HCT116 (cell line): ENCODE results near the gene CNN2. TPM values are rescaled to one million over a fixed set of nuclear protein-coding genes. Genes with fewer than 3 reads are reported as not detected.
A peak's percentile ranks its signal among the peaks of the same experiment; 100 is the strongest.

Source experiments
- ATAC-seq: fragments of 200-7000 bp; cut with Tn5 transposase; 2 replicates; pipeline ENCODE4 v1.9.1; 2020; ENCODE audit warnings: mild to moderate bottlenecking, moderate library complexity
- BruUV-seq: library from RNA; stranded (reverse); fragments of 400-500 nt; replicated peaks from 2 replicates; lab custom pipeline; 2021; lab: Mats Ljungman, UMichigan
- CTCF ChIA-PET: fragments of 300-600 bp; sonication (Branson Sonifier 250); formaldehyde crosslinking; loops from one replicate; lab custom pipeline; 2021; ENCODE audit warnings: antibody characterized with exemption; lab: Charles Lee
- POLR2A ChIA-PET: fragments of 300-600, 350-600 bp; sonication (Branson Sonifier 250); formaldehyde crosslinking; loops from one replicate; lab custom pipeline; 2021; ENCODE audit warnings: antibody characterized with exemption; lab: Charles Lee
- RAD21 ChIA-PET, 2 experiments: fragments of 300-600 bp; sonication (Branson Sonifier 250); formaldehyde crosslinking; loops; one replicate each; lab custom pipeline; 2023; ENCODE audit warnings: low total read pairs in 2 of 2; ENCODE audit not compliant: uncharacterized antibody in 2 of 2, unreplicated experiment in 2 of 2, low non-redundant PET in 1 of 2; lab: Charles Lee
- DNase-seq: peaks from one replicate; pipeline ENCODE4 v3.0.0-alpha.2; 2010; ENCODE audit warnings: low read depth, low spot score
- H2AFZ ChIP-seq: fragments of 200-600 bp; shearing (Covaris generic), sonication (generic); 2 replicates; pipeline ENCODE4 v1.6.1; 2017; ENCODE audit warnings: low read depth, mixed run types, mixed read lengths, antibody characterized with exemption, low read length; ENCODE audit not compliant: poor library complexity, severe bottlenecking
- H3K27ac ChIP-seq: 2 replicates; pipeline ENCODE4 v1.5.1; 2012; ENCODE audit warnings: low read depth, low read length
- H3K27me3 ChIP-seq: fragments of 200-600 bp; sonication (generic); 2 replicates; pipeline ENCODE4 v1.6.1; 2016; ENCODE audit warnings: mixed run types, low read length, mixed read lengths; ENCODE audit not compliant: insufficient read depth
- H3K36me3 ChIP-seq, 2 experiments: fragments of 200-500 bp in 1 of 2; fragments of 200-600 bp in 1 of 2; sonication (Bioruptor generic) in 1 of 2; sonication (generic) in 1 of 2; 2 replicates each; pipeline versions ENCODE4 v1.5.1 to v1.6.1; 2014 to 2016; ENCODE audit warnings: low read length in 2 of 2, inconsistent platforms in 1 of 2, mixed read lengths in 1 of 2, mixed run types in 1 of 2; ENCODE audit not compliant: insufficient read depth in 2 of 2, control insufficient read depth in 1 of 2
- H3K4me1 ChIP-seq, 2 experiments: fragments of 200-600 bp in 1 of 2; sonication (generic) in 1 of 2; 2 replicates each; pipeline versions ENCODE4 v1.5.1 to v1.6.1; 2012 to 2017; ENCODE audit warnings: low read length in 2 of 2, inconsistent platforms in 1 of 2, mild to moderate bottlenecking in 1 of 2, mixed read lengths in 1 of 2, mixed run types in 1 of 2, moderate library complexity in 1 of 2; ENCODE audit not compliant: insufficient read depth in 2 of 2, control insufficient read depth in 1 of 2
- H3K4me2 ChIP-seq: fragments of 200-600 bp; sonication (generic); 2 replicates; pipeline ENCODE4 v1.6.1; 2017; ENCODE audit warnings: mixed run types, low read length, mixed read lengths
- H3K4me3 ChIP-seq, 2 experiments: fragments of 200-600 bp in 1 of 2; sonication (generic) in 1 of 2; replicated peaks in 1 of 2; 2 replicates each; pipeline ENCODE4 v1.5.1; 2011 to 2016; ENCODE audit warnings: low read length in 2 of 2, control low read depth in 1 of 2, low read depth in 1 of 2, mild to moderate bottlenecking in 1 of 2, mixed read lengths in 1 of 2, mixed run types in 1 of 2
- H3K79me2 ChIP-seq: fragments of 200-600 bp; sonication (generic); 2 replicates; pipeline ENCODE4 v1.6.1; 2017; ENCODE audit warnings: mild to moderate bottlenecking, mixed run types, low read length, moderate library complexity, mixed read lengths; ENCODE audit not compliant: insufficient read depth
- H3K9ac ChIP-seq: fragments of 200-600 bp; sonication (generic); 2 replicates; pipeline ENCODE4 v1.6.1; 2016; ENCODE audit warnings: low read length, mixed read lengths
- H3K9me2 ChIP-seq: fragments of 200-600 bp; sonication (generic), shearing (Covaris generic); 2 replicates; pipeline ENCODE4 v1.6.1; 2017; ENCODE audit warnings: mixed run types, mild to moderate bottlenecking, moderate library complexity; ENCODE audit not compliant: insufficient read depth
- H3K9me3 ChIP-seq, 2 experiments: fragments of 200-500 bp in 1 of 2; fragments of 200-600 bp in 1 of 2; sonication (Bioruptor generic) in 1 of 2; sonication (generic) in 1 of 2; 2 replicates each; pipeline ENCODE4 v1.6.1; 2014 to 2017; ENCODE audit warnings: low read length in 2 of 2, mixed read lengths in 2 of 2, inconsistent platforms in 1 of 2, low read depth in 1 of 2, mild to moderate bottlenecking in 1 of 2, mixed run types in 1 of 2, moderate library complexity in 1 of 2; ENCODE audit not compliant: control insufficient read depth in 1 of 2, insufficient read depth in 1 of 2
- H4K20me1 ChIP-seq: fragments of 200-600 bp; sonication (generic), shearing (Covaris generic); 2 replicates; pipeline ENCODE4 v1.6.1; 2017; ENCODE audit warnings: mixed run types, mild to moderate bottlenecking, moderate library complexity; ENCODE audit not compliant: insufficient read depth
- ATF3 ChIP-seq: IDR thresholded peaks from 2 replicates; pipeline ENCODE4 v1.6.1; 2012
- CBX3 ChIP-seq: IDR thresholded peaks from 2 replicates; pipeline ENCODE4 v1.6.1; 2012; ENCODE audit warnings: low read depth
- CTCF ChIP-seq, 3 experiments: fragments of 200-600 bp in 1 of 3; sonication (generic) in 1 of 3; IDR thresholded peaks in 2 of 3; conservative IDR thresholded peaks in 1 of 3; 2 replicates each; pipeline ENCODE4 v1.5.1; 2012 to 2017; ENCODE audit warnings: low read depth in 2 of 3, low read length in 2 of 3, antibody characterized with exemption in 1 of 3, borderline replicate concordance in 1 of 3, control low read depth in 1 of 3, mild to moderate bottlenecking in 1 of 3, mixed read lengths in 1 of 3, mixed run types in 1 of 3, moderate library complexity in 1 of 3; ENCODE audit not compliant: insufficient read depth in 1 of 3
- ELF1 ChIP-seq: IDR thresholded peaks from 2 replicates; pipeline ENCODE4 v1.6.1; 2012; ENCODE audit warnings: low read depth, borderline replicate concordance
- EZH2phosphoT487 ChIP-seq: fragments of 200-600 bp; IDR thresholded peaks from 2 replicates; pipeline ENCODE4 v1.6.1; 2018; ENCODE audit warnings: antibody characterized with exemption, borderline replicate concordance
- FOSL1 ChIP-seq: IDR thresholded peaks from 2 replicates; pipeline ENCODE4 v1.6.1; 2012; ENCODE audit warnings: low read depth
- MAX ChIP-seq: IDR thresholded peaks from 2 replicates; pipeline ENCODE4 v1.6.1; 2012
- POLR2A ChIP-seq: IDR thresholded peaks from 2 replicates; pipeline ENCODE4 v1.7.0; 2011; ENCODE audit warnings: borderline replicate concordance; ENCODE audit not compliant: insufficient read depth, insufficient read length; ENCODE audit errors: extremely low read depth
- RAD21 ChIP-seq: IDR thresholded peaks from 2 replicates; pipeline ENCODE4 v1.6.1; 2012; ENCODE audit warnings: low read depth, mild to moderate bottlenecking
- SRF ChIP-seq: IDR thresholded peaks from 2 replicates; pipeline ENCODE4 v1.6.1; 2012; ENCODE audit warnings: low read depth
- YY1 ChIP-seq: IDR thresholded peaks from 2 replicates; pipeline ENCODE4 v1.6.1; 2011; ENCODE audit warnings: low read length, low read depth, moderate library complexity, mild to moderate bottlenecking; ENCODE audit not compliant: insufficient replicate concordance; ENCODE audit errors: extremely low read depth
- intact Hi-C: fragments of 100-400 bp; cut with micrococcal nuclease; formaldehyde crosslinking; loops from 2 replicates; pipeline ENCODE4 v1.10.0; 2022
- total RNA-seq: library from RNA; stranded (reverse); gene quantifications from one replicate; pipeline ENCODE4 v1.2.1, GENCODE V29; 2021; ENCODE audit not compliant: unreplicated experiment

Gene CNN2
- total RNA-seq, 1 experiment from 2014 or later: 212 TPM

GRCh38 chr19:1017906-1018305 lies 8.5 kb upstream of the CNN2 start:
- peak overlapping the region; percentile 86 for H3K27ac ChIP-seq
- DNase-seq (no peak), ATAC-seq (no peak)
- peak overlapping the region; percentile 99 for H3K9ac ChIP-seq
- no peaks in the 10 kb centered on the region for H3K9me3 ChIP-seq
- TF ChIP-seq SRF (no peak), FOSL1 (no peak), RAD21 (no peak)
- BruUV-seq: no TSS peak
- ChIA-PET POLR2A (no interaction called here), CTCF (no interaction called here), RAD21 (no interaction called here)
- peaks cover 37 to 54% of the 10 kb centered on the region in 2 experiments for H3K4me1 ChIP-seq
- H3K79me2 ChIP-seq: peaks cover 80% of the 10 kb centered on the region
- no peaks in the 10 kb centered on the region for H3K9me2 ChIP-seq
- peaks cover 3 to 16% of the 10 kb centered on the region in 2 experiments; a peak in 2 of 4 replicates for H3K36me3 ChIP-seq
- peak overlapping the region in 1 of 2 experiments; percentile 13; a peak in 2 of 4 replicates for H3K4me3 ChIP-seq
- intact Hi-C loops: no loop called here
- H2AFZ ChIP-seq: no peak overlapping the region
- H3K27me3 ChIP-seq: no peaks in the 10 kb centered on the region
- peak overlapping the region; percentile 55 for H3K4me2 ChIP-seq
- H4K20me1 ChIP-seq: no peaks in the 10 kb centered on the region; the same call in 1 of the 2 replicates

GRCh38 chr19:1018393-1018792 lies 8.0 kb upstream of the CNN2 start:
- POLR2A ChIA-PET: no interaction called here
- RAD21 ChIA-PET: no interaction called here
- H4K20me1 ChIP-seq: no peaks in the 10 kb centered on the region; the same call in 1 of the 2 replicates
- H3K9me3 ChIP-seq: no peaks in the 10 kb centered on the region
- no peak overlapping the region for H3K4me3 ChIP-seq
- peaks cover 76% of the 10 kb centered on the region for H3K79me2 ChIP-seq
- CTCF ChIA-PET: no interaction called here
- peaks cover 37 to 54% of the 10 kb centered on the region in 2 experiments for H3K4me1 ChIP-seq
- TF ChIP-seq SRF (no peak), MAX (no peak), EZH2phosphoT487 (no peak), ATF3 (no peak), CBX3 (no peak), RAD21 (no peak), CTCF (IDR thresholded peaks at IDR 0.05 in 2 of 3, conservative IDR thresholded peaks at IDR 0.05 in 1 of 3; ENCODE audit: borderline replicate concordance in 1 of 3, insufficient read depth in 1 of 3, low read depth in 2 of 3, low read length in 2 of 3) (no peak), ELF1 (no peak), YY1 (no peak), POLR2A (no peak)
- H3K4me2 ChIP-seq: peak overlapping the region; percentile 55
- DNase-seq: no peak
- no peak for ATAC-seq
- no peaks in the 10 kb centered on the region for H3K27me3 ChIP-seq
- peak overlapping the region; percentile 99 for H3K9ac ChIP-seq
- H3K9me2 ChIP-seq: no peaks in the 10 kb centered on the region
- no TSS peak for BruUV-seq
- peaks cover 0 to 16% of the 10 kb centered on the region in 2 experiments; a peak in 2 of 4 replicates for H3K36me3 ChIP-seq
- peak overlapping the region; percentile 86 for H3K27ac ChIP-seq
- intact Hi-C loops: no loop called here
- H2AFZ ChIP-seq: no peak overlapping the region
